Right atrium auricular region (tissue), 2 donors: ENCODE results near the gene RAB4A. TPM values are rescaled to one million over a fixed set of nuclear protein-coding genes. Genes with fewer than 3 reads are reported as not detected.
A peak's percentile ranks its signal among the peaks of the same experiment; 100 is the strongest.

Experiments
- DNase-seq: peaks from one replicate; pipeline ENCODE4 v3.0.0-alpha.2; 2019; ENCODE audit warnings: low spot score
- H3K27ac ChIP-seq, 2 donors: fragments of 200-600 bp; sonication (generic); 1 replicate in 1 of 2; 2 replicates in 1 of 2; pipeline ENCODE4 v1.5.1; 2016 to 2019
- H3K27me3 ChIP-seq, 2 donors: fragments of 200-600 bp; sonication (generic); one replicate each; pipeline versions ENCODE4 v1.5.1 to v1.6.0; 2017 to 2019
- H3K36me3 ChIP-seq: fragments of 200-600 bp; sonication (generic); one replicate; pipeline ENCODE4 v1.5.1; 2016
- H3K4me1 ChIP-seq, 2 donors: fragments of 200-600 bp; sonication (generic); one replicate each; pipeline versions ENCODE4 v1.5.1 to v1.6.0; 2017 to 2019
- H3K4me3 ChIP-seq, 2 donors: fragments of 200-600 bp; sonication (generic); 1 replicate in 1 of 2; 2 replicates in 1 of 2; pipeline ENCODE4 v1.5.1; 2017 to 2019; ENCODE audit warnings: mild to moderate bottlenecking in 1 of 2, moderate library complexity in 1 of 2
- H3K9me3 ChIP-seq, 2 donors: fragments of 200-600 bp; sonication (generic); one replicate each; pipeline ENCODE4 v1.5.1; 2019
- total RNA-seq, 2 donors: library from RNA; depleted of rRNA; stranded (reverse); fragments of >200 nt; gene quantifications; one replicate each; pipeline ENCODE4 v1.1.0, GENCODE V29; 2016
- TF ChIP-seq, protein P1 (sequence below), 2 donors: fragments of 200-600 bp; sonication (generic); IDR thresholded peaks; one replicate each; pipeline ENCODE4 v1.5.1; 2019; ENCODE audit warnings: antibody characterized with exemption in 2 of 2

Gene RAB4A
- total RNA-seq, 2 donors from 2014 or later = 44.4 to 60.8 TPM

DNA sequence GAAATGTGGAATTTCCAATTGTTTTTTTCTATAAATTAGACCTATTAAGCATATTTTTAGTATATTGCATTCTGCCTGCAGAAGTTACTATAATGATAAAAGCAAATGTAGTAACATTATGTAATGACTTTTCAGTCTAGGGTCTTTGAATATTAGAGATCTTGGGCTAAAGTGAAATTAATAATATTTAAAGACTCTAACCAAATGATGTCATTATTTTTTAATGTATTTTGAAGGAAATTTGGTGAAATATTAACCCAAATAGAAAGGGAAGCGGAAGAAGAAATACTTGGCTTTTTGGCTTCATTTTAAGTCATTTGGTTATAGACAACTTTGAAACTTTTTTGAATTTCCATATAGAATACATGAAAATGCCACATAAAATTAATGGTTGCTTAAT, 26.8 kb downstream of the RAB4A start:
- Histone ChIP-seq H3K27ac (no peak overlapping the region), H3K36me3 (peaks cover 34% of the 10 kb centered on the region), H3K9me3 (no peaks in the 10 kb centered on the region)

DNA sequence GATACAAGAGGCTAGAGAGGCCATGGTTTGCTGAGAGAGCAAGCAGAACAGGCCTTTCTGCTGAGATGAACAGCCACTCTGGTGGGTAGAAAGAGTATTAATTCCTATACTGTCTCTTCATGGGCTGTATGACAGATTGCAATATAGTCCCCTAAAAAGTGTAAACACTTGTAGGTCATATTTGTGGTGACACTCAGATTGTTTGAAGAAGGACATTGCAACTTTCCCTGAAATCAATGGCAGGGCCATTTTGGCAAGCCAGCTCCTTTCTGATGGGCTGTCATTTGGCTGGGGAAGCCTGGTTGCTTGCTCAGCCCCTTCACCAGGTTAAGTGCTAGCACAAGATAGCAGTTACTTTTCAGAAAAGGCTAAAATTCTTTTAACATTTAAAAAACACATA, 27.5 kb downstream of the RAB4A start:
- no peak overlapping the region for H3K4me3 ChIP-seq
- no peaks in the 10 kb centered on the region for H3K27me3 ChIP-seq
- peak overlapping the region in 1 of 2 donors; percentile 27 for H3K27ac ChIP-seq
- H3K9me3 ChIP-seq = no peaks in the 10 kb centered on the region
- H3K36me3 ChIP-seq = peaks cover 36% of the 10 kb centered on the region
- H3K4me1 ChIP-seq = peaks cover 0 to 9% of the 10 kb centered on the region in 2 donors
- DNase-seq = no peak
- TF ChIP-seq, protein P1, sequence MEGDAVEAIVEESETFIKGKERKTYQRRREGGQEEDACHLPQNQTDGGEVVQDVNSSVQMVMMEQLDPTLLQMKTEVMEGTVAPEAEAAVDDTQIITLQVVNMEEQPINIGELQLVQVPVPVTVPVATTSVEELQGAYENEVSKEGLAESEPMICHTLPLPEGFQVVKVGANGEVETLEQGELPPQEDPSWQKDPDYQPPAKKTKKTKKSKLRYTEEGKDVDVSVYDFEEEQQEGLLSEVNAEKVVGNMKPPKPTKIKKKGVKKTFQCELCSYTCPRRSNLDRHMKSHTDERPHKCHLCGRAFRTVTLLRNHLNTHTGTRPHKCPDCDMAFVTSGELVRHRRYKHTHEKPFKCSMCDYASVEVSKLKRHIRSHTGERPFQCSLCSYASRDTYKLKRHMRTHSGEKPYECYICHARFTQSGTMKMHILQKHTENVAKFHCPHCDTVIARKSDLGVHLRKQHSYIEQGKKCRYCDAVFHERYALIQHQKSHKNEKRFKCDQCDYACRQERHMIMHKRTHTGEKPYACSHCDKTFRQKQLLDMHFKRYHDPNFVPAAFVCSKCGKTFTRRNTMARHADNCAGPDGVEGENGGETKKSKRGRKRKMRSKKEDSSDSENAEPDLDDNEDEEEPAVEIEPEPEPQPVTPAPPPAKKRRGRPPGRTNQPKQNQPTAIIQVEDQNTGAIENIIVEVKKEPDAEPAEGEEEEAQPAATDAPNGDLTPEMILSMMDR (IDR thresholded peaks at IDR 0.05) = no peak

More for the DNA sequence above, 26.8 kb downstream of the RAB4A start:
- DNase-seq = no peak
- no peak overlapping the region for H3K4me3 ChIP-seq
- H3K4me1 ChIP-seq = peaks cover 0 to 9% of the 10 kb centered on the region in 2 donors
- TF ChIP-seq, protein P1 (IDR thresholded peaks at IDR 0.05) = no peak
- H3K27me3 ChIP-seq = no peaks in the 10 kb centered on the region

DNA sequence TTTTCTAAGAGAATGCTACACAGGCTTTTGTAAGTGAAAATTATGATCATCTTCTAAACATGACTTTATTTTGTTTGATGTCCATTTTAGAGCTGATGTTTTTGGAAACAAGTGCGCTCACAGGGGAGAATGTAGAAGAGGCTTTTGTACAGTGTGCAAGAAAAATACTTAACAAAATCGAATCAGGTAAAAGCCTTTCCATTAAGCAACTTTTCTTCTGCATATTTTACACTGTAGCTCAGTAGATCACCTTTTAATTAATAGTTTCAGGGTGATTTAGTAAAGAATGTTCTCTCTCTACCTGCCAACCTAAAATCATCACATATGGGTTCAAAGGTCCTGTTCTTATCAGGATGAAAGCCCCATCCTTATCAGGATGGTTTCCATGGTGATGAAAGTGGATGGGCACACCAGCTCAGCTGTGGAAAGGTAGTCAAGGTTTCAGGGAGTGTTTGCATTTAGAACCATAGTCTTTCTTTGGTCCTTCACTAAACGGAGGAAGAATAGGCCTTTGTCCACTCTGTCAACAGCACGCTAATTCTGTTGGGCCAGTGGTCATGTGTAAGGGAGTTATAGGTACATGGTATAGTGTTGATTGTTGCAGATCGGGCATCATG, 28.1 kb downstream of the RAB4A start:
- H3K36me3 ChIP-seq = peaks cover 41% of the 10 kb centered on the region
- H3K9me3 ChIP-seq = no peaks in the 10 kb centered on the region
- no peaks in the 10 kb centered on the region for H3K27me3 ChIP-seq
- H3K27ac ChIP-seq = peak overlapping the region in 1 of 2 donors; percentile 27
- H3K4me3 ChIP-seq = no peak overlapping the region
- no peak for DNase-seq
- H3K4me1 ChIP-seq = peaks cover 0 to 9% of the 10 kb centered on the region in 2 donors
- TF ChIP-seq, protein P1 (IDR thresholded peaks at IDR 0.05) = no peak

DNA sequence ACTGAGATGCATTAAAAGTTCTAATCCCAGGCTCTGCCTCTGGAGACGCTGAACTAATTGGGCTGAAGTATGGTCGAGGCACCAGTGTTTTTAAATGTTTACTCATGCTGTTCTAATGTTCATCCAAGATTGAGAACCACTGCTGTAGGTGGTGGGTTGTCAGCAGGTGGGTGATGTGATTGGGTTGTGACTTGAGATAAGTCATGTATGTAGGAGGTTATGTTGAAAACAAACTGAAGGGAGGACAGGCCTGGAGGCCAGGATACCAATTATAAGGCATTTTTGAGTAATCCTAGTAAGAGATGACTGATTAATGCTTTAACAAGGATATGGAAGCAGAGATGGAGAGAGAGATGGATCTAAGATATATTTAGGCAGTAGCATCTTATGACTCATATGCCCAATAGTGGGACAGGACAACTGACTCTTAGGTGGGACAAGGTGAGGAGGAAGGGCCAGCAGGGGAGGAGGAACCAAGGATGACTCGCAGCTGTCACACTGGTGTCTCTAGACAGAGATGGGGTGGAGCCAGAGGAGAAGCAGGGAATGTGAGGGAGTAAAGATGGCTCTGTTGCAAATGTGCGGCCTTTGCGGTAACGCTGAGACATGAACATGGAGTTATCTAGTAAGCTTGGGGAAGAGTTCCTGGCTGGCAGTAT, 29.3 kb downstream of the RAB4A start:
- DNase-seq = no peak
- peaks cover 47% of the 10 kb centered on the region for H3K36me3 ChIP-seq
- TF ChIP-seq, protein P1 (IDR thresholded peaks at IDR 0.05) = no peak
- H3K27ac ChIP-seq = no peak overlapping the region
- H3K4me1 ChIP-seq = peaks cover 0 to 9% of the 10 kb centered on the region in 2 donors
- H3K27me3 ChIP-seq = no peaks in the 10 kb centered on the region
- no peak overlapping the region for H3K4me3 ChIP-seq
- no peaks in the 10 kb centered on the region for H3K9me3 ChIP-seq

DNA sequence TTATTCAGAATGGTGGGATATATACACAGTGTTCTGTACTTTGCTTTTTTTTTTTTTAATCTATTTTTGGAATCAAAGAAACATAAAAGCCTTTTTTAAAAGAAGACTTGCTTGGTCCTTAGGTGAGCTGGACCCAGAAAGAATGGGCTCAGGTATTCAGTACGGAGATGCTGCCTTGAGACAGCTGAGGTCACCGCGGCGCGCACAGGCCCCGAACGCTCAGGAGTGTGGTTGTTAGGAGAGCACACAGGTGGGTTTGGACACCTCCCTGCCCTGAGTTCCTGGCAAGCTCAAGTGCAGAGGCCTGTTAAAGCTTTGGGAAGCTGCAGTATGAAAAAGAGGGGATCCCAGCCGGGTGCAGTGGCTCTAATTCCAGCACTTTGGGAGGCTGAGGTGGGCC, 31.8 kb downstream of the RAB4A start:
- Histone ChIP-seq H3K27me3 (no peaks in the 10 kb centered on the region), H3K4me3 (no peak overlapping the region), H3K36me3 (peaks cover 55% of the 10 kb centered on the region), H3K4me1 (no peaks in the 10 kb centered on the region), H3K9me3 (no peaks in the 10 kb centered on the region), H3K27ac (no peak overlapping the region)
- TF ChIP-seq, protein P1 (IDR thresholded peaks at IDR 0.05) = no peak
- DNase-seq = no peak
